Stimulated activated naive CD8-positive, alpha-beta T cell treated with anti-CD3 and anti-CD28 coated beads, Interleukin-15, Interleukin-2, amounts not matched to agents 100 U/mL and 50 U/mL, for 24 hours (primary cell): ENCODE results near the gene WASL.
"Not testable (repeated sequence)": the region's sequence is repeated elsewhere in the genome, so short reads cannot be mapped to it uniquely, and the experiment has no call there.

ENCODE experiments used
- ATAC-seq: fragments of 150-1000 bp; cut with Tn5 transposase; one replicate; pipeline ENCODE4 v1.10.0; 2021
- DNase-seq: peaks from one replicate; pipeline ENCODE4 v3.0.0; 2021

WASL gene

DNA sequence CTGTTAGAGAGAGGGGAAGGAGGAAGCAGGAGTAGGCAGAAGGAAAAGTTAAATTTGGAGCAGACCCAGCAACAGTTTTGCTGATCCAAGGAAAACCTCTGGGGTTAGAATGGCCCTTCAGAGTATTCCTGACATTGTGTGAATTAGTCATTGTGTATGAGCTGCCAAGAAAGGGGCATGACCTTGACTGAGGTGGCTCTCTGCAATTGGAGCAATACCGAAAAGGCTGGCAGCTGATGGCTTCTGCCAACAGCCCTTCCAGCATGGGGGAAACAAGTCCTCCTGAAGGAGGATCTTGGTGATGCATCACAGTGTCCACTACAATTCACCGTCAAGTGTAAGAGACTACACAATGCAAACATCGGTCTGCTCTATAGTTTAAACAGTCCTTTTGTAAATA lies 20.6 kb upstream of the WASL start:
- ATAC-seq, result no peak
- DNase-seq, result no peak

DNA sequence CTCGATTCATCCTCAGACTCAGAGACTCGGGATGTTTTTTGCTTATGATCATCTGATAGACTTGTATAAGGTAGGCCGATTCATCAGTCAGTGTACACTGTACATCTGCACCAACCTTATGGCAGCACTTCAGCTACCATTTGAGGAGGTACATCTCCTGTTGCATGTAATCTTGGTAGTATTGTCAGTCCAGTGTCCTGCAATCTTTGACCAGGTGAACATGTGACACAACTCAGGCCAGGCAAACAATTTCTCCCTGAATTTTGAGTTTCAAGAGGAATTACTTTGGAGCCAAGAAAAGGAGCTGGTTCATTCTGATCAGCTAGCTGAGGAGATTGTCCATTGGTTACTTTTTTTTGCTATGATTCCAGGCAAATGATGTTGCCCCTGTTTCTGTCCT lies 19.7 kb upstream of the WASL start:
- ATAC-seq (no peak), DNase-seq (no peak)

DNA sequence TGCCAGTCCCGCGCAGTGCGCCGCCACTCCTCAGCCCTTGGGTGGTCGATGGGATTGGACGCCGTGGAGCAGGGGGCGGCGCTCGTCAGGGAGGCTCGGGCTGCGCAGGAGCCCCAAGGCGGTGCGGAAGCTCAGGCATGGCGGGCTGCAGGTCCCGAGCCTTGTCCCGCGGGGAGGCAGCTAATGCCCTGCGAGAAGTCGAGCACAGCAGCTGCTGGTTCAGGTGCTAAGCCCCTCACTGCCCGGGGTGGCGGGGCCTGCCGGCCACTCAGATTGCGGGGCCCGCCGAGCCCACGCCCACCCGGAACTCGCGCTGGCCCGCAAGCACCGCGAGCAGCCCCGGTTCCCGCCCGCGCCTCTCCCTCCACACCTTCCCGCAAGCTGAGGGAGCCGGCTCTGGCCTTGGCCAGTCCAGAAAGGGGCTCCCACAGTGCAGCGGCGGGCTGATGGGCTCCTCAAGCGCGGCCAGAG lies 14.4 kb upstream of the WASL start:
- ATAC-seq, result no peak
- no peak for DNase-seq

DNA sequence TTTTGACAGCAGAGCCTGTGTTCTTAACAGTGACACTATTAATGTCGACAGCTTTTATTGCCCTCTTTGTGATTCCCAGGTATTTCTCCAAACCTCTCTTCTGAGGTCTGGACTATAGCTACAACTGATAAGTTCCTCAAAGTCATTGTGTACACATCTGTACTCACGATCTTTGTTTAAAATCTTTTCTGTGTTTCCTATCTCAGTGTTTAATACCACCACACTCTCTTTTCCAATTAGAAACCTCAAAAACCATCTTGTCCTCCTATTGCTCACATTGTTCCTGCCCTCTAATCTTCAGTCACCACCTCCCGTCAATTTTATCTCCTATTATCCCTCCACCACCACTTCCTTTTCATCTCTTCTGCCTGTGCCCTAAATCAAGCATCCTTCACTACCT lies 12.9 kb upstream of the WASL start:
- DNase-seq (no peak), ATAC-seq (no peak)

DNA sequence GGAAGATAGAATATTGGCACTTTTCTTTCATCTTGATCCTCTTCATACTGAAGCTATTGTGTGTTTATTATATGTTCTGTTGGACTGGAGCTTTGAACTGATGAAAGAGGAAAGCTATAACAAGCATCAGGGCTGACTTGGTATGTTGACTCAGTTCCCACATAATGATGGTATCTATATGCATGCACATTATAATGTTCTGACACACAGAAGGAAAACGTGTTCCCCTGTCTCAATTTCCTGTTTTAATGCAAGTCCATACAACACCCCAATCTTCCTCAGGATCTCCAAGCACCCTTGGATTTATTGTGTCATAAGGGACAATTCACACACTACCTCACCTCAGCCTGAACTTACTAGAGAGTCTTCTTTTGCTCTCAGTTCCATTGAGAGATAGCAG lies 8.3 kb upstream of the WASL start:
- DNase-seq, result no peak
- no peak for ATAC-seq

DNA sequence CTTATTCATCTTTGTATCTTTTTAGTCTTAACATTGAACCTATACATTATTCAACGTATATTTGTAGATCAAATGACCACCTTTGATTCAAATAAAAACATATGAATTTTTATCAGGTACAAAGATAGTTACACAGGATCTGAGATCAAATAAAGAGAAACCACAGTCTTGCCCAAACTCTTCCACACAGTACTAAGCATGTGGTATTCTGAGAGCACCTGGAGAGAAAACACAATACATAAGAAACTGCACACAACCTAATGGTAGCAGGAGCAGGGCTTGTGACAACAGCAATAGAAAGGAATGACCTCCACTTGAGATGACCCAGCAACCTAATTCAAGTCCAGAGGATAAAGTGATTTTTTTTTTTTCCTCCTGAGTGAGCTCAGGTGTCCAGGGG lies 6.5 kb upstream of the WASL start:
- DNase-seq, result no peak
- no peak for ATAC-seq

DNA sequence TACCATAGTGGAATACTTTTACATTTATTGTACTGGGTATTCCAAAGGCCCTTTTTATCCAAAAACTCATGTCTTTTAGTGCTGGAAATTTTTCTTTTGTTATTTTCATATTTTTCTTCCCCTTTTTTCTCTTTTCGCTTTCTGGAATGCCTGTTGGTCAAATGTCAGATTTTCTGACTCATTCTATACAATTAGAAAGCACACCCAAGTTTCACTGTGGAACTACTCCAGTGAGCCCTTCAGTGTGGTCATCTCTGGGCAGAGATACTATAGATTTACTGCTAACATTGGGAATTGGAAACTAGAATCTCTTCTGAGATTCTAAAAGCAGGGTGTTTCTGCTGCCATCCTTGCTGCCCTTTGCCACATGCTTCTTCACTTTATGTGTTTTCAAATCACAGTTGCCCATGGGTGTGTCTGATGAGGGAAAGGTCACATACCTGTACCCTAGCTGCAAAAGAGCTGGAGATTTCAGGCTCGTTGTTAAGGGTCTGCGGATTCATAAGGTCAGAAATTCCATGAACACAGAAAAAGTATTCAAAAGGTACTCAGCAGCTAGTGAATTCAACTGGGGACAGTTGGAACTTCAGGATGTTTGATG lies 5.6 kb upstream of the WASL start:
- ATAC-seq, result no peak

DNA sequence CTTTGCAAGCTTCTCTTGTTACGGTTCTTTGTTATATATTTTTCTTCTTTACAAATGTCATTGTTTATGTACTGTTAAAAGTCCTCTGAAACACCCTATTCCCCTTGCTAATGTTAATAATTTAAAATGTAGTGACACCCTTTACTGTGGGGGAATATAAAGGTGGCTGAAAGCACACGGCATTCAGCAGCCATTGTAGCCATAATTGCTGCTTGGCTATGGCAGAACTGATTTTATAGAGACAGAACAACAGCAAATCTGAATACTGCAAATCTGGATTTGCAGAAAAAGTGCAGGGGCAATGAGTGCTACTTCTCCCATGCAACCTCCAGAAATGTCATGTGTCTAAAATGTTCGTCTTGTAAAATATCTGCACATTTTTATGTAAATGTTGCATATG lies 3.7 kb upstream of the WASL start:
- DNase-seq (no peak), ATAC-seq (no peak)

More for the DNA sequence above, 5.6 kb upstream of the WASL start:
- no peak for DNase-seq

DNA sequence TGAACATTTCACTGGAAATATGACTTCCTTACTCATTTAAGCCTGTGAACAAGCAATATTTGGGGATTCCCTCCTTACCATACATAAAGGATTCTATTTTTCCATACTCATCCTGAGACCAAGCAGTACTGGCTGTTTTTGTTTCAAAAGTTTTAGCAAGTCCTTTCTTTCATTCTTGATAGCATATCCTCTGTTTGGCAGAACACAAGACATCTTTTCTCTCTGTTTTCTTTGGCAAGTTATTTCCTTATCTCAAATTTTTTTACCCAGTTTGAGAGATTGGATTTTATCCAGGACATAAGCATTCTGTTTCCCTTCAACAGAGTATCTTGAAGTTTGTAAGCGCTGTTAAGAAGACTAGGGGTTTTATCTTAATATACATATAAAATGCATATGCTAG lies 3.0 kb upstream of the WASL start:
- DNase-seq (no peak), ATAC-seq (no peak)

DNA sequence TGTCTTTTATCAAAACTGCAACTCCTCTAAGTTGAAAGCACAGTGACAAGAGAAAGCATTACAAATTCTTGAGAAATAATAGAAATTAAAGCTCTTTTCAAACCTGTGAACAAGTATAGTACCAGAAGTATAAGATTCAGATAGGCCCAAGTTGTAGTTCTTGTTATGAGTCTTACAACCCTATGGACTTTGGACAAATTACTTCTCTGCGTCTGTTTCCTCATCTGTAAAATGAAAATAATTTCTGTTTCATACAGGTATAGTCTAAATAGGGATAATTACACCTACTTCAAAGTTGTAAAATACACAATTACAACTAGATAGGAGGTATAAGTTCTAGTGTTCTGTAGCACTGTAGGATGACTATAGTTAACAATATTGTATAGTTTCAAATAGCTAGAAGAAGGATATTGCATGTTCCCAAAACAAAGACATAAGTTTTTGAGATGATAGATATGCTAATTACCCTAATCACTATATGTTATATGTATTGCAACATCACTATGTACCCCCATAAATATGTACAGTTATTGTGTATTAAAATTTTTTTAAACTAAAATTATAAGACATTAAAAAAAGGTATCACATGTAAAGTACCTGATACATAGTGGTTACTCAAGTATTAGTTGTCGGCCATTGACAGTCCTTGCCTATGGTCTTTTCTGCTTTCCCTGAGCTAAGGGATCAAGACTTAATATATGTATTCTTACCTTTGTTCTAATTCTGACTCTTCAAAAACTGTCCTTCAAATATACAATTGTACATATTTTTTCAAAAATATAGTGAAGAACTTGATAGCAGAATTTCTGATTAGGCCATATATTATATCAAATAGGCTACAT lies 1.8 kb upstream of the WASL start:
- DNase-seq (no peak), ATAC-seq (no peak)

DNA sequence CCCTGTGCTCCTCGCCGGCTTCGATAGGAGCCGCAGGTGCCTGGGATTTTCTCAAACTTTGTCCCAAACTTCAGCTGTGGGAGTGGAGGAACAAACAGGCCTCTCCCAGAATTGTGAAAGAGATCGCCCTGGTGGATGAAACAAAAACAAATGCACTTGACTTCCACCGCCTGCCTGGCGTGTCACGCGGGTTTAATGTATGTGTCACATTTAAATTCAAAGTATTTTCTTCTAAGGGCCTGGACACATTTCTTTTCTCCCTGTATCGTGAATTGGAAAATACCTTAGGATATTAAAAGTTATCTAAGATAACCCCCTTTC lies 694 bp upstream of the WASL start:
- ATAC-seq, result peak; percentile 21
- no peak for DNase-seq

DNA sequence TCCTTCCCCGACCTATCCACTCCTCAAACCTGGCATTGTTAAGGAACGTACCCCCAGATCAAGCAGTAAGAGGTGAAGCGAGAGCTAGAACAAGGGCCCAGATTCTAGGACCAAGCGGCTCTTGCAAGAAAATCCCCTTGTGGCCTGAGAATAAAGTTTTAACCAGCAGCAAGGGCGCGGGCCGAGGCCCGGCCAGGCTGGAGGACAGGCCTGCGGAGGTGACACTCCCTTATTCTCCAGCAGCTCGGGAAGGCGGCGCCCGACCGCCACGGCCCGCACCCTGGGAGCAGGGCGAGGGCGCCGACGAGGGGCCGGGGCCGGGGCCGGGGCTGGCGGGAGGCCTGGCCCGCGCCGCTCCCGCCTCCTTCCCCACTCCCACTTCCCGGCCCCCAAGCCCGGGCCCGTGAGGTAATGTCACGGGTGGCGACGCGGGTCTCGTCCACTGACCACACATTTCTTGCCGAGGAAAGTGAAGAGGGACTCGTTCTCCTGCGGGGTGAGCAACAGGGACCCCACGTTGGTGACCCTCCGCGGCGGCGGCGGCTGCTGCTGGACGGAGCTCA lies 551 bp downstream of the WASL start:
- ATAC-seq (peak; percentile 11), DNase-seq (peak; percentile 38)

DNA sequence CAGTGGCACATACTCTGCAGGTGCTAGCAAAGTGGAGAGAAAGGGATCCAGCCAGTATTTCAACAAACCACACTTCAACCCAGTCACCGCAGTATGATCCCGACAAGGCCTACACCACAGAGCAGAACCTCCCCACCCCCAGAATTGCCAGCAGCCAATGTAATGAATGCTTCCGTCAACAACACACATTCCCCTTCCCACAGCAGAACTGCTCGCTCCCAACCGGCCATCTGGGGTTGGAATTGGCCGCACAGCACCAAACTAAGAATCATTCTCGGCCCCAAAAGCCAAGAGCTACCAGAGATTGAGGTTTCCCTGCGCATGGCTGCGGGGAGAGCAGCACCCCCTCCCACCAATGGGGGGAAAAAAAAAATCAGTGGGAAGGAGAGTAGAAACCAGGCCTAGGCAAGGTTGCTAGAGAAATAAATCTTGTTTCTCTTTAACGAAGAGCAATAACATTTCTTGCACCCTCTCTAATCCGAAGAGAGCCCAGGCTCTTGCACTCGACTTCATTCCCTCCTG lies 1.1 kb downstream of the WASL start:
- no peak for ATAC-seq
- peak; percentile 37 for DNase-seq

DNA sequence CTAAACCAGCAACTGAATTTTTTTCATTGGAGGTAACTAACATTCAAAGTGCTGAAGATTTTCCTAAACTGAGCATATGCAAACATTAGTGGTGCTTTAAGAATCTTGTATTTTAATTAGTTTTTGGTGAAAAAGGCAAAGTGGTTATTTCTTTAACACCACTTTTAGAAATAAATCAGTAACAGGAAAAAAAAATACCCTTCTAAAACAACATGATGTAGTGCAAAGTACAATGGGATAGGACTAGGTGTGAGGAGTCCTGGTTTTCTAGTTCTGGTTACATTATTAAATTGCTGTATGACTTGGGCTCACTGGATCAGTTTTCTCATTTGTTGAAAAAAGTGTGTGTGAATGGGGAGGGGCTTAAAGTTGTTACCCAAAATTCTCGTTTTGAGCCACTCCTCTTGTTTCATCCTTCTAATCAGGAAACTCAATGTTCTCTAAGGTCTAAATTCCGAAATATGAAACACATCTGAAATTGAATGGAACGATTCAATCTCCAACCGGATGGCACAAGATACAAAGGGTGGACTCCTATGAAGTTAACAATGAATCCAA lies 1.8 kb downstream of the WASL start:
- no peak for ATAC-seq
- DNase-seq, result no peak

DNA sequence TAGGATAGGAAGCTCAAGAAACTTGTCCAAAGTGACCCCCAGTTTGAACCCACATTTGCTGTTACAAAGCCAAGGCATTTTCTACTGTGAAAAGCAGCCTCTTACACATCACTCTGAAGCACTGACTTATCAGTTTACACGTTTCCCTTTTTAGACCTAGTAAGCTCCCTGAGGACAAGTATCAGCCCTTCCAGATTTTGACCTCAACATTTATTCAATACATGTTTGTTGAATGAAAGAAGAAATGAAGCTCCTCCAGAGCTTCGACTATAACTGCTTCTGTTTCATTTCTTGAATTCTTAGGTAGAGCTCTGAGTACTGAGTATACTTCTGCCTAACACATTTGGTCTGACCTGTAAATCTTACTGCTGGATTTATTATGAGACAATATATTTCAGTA lies 2.7 kb downstream of the WASL start:
- ATAC-seq, result no peak
- DNase-seq, result no peak

DNA sequence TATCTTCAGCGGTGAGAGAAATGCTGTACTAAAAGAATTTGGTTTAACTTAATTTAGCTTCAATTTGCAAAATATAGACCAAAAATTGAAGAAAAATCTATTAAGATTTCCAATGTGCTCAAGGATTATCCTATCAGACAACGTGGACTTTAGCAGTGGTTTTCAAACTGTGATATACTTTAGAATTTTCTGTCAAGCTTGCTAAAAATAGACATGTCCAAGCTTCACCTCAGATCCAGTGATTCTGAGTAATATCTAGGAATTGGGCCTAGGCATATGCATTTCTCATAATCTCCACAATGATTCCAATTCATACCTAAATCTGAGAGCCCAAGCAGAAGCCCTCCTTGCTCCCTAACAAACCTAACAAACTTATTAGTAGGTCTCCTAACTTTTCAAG lies 3.4 kb downstream of the WASL start:
- DNase-seq (no peak), ATAC-seq (no peak)

DNA sequence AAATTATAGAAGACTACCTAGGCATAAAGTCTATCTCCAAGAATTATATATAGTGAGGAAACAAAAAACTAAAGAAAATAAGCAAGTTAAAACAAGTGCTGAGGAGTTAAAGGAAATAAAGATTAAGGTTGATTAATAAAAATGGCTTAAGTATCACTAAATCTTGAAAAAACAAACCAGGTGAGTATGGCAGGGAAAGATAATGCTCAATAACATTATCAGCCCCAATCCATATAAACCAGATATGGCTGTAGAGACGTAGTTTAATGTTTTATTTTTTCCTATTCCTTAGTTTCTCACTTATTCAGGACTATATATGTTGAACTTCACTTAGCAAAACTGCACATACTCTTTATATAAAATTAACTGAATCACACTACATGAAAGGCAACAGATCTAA lies 4.4 kb downstream of the WASL start:
- DNase-seq (no peak), ATAC-seq (no peak)

DNA sequence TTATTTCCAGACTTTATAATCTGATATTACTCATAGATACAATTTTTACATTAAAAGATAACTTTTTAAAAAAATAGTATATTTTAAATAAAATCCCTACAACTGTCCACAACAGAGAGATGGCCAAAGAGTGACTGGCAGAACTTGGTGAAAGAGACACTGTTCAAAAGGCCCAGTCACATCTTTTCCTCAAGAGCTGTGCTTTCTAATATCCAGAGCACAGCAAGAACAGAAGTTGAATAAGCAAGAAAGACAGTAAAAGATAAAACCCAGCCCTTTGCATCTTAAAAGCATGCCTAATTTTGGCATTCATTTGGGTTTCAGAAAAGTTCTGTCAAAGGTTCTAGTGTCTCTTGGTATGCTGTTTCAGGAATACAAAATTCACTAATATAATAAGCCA lies 6.9 kb downstream of the WASL start:
- DNase-seq (no peak), ATAC-seq (no peak)

DNA sequence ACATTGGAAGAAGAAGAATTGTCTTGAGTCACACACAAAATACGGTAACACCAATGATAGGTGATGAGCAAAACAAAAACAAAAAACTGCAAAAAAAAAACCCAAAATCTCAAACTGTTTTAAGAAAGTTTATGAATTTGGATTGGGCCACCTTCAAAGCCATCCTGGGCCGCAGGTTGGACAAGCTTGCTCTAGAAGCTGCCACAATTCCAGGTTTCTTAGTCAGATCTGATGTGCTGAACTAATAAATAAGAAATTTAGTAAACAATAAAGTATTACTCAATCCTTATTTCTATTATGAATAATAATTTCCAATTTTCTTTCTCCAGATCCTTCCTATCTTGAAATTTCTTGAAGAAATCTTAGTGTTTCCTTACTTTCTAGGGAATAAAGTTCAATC lies 10.0 kb downstream of the WASL start:
- DNase-seq (no peak), ATAC-seq (no peak)

DNA sequence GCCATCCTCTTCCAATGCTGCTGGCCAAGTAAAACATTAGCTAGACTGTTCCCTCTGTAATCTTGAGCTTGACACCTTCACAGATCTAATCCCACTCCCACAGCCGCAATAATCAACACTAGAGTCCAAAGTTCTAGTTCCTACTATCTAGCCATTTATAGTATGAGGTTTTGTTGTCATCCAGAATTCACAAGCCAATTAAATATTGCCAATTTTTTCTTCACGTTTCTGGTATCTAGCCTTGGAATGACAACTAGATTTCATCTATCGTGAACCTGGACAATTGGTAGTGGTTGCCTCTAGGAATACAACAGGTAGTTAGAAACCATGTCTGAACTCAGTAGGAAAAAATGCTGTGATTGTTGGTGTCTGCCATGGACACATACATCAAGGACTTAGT lies 10.4 kb downstream of the WASL start:
- no peak for DNase-seq
- ATAC-seq, result no peak

DNA sequence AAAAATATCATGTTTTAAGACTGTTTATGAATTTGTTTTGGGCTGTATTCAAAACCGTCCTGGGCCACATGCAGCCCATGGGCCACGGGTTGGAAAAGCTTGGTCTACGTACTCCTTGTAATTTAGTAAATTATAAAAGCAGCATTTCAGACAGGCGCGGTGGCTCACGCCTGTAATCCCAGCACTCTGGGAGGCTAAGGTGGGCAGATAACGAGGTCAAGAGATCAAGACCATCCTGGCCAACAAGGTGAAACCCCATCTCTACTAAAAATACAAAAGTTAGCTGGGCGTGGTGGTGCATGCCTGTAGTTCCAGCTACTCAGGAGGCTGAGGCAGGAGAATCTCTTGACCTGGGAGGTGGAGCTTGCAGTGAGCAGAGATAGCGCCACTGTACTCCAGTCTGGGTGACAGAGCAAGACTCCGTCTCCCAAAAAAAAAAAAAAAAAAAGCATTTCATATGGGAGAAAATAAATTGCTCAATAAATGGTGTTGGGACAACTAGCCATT lies 11.6 kb downstream of the WASL start:
- not testable (repeated sequence) for ATAC-seq, DNase-seq

DNA sequence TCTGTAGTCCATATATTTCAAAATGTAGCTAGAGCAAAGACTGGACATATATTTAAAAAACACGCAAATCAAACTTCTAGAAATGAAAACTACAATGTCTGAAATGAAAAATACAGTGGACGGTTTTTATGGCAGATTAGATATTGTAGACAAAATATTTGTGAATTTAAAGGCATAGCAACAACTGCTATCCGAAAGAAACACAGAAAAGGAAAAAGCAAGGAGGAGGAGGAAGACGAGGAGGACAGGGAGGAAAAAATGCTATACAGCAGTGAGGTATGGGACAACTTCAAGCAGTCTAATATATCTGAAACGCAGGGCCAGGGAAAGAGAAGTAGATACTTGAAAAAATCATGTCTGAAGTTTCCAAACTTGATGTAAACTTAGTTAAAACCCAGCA lies 13.3 kb downstream of the WASL start:
- ATAC-seq (no peak), DNase-seq (no peak)

DNA sequence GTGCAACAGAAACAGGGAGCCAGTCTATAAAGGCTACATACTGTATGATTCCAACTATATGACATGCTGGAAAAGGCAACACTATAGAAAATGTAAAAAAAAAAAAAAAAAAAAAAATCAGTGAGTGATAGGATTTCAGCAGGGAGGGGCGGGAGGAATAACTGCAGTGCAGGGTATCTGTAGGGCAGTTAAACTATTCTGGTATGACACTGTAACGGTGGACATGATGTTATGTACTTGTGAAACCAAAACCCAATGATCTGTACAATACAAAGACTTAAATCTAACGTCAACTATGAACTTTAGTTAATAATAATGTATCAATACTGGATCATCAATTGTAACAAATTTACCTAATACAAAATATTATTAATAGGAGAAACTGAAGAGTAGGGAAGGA lies 14.3 kb downstream of the WASL start:
- ATAC-seq, result no peak

More for the DNA sequence above, 14.3 kb downstream of the WASL start:
- DNase-seq, result no peak
